Measurements from ENCODE around the gene ACSS3.

The ACSS3 gene

DNA sequence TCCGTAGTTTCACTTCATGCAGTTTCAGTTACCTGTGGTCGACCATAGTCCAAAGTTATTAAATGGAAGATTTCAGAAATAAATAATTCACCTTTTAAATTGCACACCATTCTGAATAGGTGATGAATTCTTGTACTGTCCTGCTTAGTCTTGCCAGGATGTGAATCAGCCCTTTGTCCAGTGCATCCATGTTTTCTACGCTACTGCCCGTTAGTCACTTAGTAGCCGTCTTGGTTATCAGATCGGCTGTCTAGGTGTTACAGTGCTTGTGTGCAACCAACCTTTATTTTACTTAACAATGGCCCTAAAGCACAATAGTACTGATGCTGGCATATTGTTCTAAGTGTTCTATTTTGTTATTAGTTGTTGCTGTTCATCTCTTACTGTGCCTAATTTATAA lies 146.7 kb downstream of the ACSS3 start:
- no peak for DNase-seq (ENCODE audit: low spot score)

DNA sequence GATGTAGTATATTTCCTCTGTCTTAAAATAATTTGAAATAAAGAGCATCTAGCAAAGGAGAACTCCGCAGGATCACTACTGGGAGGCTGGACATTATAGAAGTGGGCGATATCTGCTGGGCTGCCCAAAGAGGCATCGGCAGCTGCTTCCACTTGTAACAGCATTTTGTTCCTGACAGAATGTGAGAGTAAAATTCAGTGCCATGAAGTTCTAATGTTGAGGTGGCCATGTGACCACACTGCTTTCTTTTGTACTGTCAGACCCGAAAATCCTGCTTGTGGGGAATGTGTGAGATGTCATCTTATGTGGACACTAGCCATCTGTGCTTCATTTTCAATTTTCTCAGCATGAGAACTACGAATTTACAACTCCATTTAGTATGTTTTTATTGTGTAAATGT lies 151.9 kb downstream of the ACSS3 start:
- DNase-seq (ENCODE audit: low spot score), result no peak

DNA sequence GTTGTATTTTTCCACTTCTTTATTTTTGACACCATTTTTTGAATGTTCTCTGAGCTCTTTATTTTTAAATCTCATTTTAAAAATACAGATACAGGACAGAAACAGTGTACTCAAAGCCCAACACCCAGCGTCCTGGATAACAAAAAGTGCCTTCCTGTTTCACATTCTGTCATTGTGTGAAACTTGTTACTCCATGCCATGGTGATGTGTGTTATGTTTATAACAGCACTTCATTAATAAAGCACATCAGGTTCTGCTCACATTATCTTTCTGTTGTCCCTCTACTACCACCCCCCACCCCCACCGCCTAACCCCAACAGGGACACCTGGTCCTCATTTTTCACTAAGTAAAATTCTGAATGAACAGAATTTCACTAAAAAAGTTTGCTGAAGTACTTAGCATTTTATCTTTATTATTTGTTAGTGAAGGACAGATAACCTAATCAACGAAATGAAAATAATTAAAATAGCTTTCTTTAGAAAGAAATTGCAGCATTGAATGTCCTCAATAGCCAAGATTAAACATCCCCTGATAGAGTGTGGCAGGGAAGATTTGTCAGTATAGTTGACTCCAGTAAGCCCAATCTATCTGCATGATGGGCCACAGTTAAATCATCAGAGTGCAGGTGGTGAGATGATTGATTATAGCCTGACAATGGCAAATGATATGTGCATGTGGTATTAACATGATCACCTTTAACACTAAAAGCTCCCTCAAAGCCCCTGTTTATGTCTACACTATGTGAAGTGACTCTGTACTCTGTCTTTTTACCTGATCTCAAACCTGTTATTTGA lies 153.9 kb downstream of the ACSS3 start:
- no peak for DNase-seq (ENCODE audit: low spot score)

DNA sequence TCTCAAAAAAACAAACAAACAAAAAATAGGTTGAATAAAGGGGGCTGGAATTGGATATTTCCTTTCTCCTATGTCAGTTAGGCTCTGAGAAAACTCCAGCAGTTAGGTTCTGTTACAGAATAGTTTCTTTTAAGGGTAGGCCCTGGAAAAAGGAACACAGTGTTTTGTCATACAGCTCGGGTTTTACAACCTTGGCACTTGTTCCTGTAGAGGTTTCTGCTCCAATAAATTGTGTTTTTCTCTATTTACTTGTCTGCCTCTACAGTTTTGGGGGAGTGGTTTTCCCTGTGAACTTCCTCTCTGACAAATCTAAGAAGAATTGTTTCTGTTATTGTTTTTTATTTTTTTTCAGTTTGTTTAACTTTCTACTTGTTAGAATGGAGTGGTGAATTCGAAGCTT lies 167.6 kb downstream of the ACSS3 start:
- DNase-seq (ENCODE audit: low spot score), result no peak

DNA sequence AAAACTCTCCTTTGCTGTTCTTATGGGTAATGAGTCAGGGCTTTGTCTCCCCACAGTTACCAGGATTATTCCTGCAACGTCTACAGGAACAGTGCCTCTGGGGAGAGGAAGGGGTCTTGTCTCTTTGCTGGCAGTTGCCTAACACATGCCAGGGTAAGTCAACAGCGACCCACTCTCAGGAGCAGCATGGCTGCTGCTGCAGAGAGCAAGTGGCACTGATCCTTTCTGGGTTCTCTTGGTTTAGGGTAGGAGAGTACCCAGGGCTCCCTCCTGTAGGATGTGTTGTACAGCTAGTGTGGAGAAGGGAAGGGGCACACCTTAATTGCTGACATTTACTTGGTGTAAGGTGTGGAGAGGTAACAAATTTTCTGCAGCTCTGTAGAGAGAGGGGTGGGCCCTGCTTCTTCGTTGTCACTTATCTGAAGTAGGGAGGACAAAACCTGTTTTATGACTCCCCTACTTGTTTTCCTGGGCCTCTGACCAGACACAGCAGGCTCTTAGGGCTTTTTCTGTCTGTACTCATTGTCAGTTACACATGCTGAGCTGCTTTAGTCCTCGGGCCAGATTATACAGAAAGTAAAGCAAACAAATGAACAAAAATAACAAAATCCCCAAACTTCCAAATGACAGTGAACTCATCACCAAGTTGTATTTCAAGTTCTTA lies 168.2 kb downstream of the ACSS3 start:
- DNase-seq (ENCODE audit: low spot score), result no peak

DNA sequence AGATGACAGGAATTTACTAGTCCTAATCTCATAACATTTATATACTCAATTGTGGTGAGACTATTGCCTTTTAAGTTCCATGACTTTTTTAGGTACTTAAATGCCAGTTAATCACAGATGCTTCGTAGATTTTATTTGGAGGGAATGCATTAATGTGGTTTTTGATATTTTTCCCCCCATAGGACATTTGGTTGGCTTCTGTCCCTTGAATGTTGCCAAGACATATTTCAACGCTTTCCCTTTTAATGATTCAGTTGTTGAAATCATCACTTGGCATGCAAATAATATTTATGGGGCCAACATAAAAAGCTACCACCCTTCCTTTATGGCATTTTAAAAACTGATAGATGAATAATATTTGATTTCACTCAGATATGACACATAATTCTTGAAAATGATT lies 172.1 kb downstream of the ACSS3 start:
- DNase-seq (ENCODE audit: low spot score), result no peak

DNA sequence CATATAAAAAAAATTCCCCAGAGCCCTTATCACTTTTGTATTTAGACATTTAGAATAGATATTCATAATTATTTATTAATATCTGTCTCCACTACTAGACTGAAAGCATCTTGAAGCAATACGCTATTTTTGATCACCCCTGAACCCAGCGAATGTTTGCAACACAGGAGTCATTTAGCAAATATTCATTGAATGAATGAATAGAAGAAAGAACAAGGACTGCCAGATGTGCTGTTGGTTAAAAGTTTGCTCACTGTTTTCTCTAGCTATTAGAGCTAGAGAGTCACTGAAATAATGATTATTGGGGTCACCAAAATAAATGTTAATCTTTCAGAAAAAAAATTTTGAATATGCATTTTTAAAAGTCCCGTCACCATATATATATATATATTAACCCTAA lies 174.3 kb downstream of the ACSS3 start:
- no peak for DNase-seq (ENCODE audit: low spot score)

DNA sequence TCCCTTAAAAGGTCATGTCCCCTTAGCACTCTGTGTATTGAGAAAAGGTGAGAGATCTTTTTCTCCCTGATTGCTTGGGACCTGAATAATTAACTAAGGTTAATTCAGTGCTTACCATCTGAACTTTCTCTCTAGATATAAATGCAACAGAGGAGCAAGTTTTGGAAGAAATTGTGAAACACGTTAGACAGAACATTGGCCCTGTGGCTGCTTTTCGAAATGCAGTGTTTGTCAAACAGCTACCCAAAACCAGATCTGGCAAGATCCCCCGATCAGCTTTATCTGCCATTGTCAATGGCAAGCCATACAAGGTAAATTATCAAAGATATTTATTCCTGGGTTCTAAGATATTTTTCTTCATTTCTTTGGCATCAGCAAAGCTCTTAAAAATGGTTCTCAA lies 175.5 kb downstream of the ACSS3 start:
- DNase-seq (ENCODE audit: low spot score), result no peak

DNA sequence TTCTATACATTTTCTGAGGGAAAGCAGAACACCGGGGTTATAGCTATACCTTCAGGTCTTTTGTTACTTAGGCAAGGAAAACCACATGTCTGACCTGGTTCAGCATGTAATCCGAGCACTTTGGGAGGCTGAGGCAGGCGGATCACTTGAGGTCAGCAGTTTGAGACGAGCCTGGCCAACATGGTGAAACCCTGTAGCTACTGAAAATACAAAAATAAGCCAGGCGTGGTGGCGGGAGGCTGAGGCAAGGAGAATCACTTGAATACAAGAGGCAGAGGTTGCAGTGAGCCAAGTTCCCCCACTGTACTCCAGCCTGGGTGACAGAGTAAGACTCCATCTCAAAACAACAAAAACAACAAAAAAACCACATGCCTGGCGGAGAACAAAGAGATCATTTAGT lies 177.6 kb downstream of the ACSS3 start:
- no peak for DNase-seq (ENCODE audit: low spot score)

DNA sequence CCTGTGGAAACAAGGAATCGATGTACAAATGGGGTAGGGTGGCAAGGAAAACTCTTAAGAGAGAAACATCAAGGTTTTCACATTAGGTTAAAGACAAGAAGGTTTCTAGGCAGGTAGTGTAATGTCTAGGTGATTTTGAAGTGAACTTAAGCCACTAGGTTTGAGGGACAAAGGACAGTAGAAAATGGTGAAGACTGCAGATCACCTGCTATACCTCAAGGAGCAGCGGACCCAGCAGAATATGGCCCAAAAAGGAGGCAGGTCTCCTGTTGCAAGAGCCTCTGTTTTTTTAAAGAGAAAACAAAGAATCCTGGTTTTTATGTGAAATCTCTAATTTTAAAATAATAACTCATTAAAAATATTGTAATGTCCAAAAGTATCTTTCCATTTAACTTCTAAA lies 178.1 kb downstream of the ACSS3 start:
- DNase-seq (ENCODE audit: low spot score), result no peak

DNA sequence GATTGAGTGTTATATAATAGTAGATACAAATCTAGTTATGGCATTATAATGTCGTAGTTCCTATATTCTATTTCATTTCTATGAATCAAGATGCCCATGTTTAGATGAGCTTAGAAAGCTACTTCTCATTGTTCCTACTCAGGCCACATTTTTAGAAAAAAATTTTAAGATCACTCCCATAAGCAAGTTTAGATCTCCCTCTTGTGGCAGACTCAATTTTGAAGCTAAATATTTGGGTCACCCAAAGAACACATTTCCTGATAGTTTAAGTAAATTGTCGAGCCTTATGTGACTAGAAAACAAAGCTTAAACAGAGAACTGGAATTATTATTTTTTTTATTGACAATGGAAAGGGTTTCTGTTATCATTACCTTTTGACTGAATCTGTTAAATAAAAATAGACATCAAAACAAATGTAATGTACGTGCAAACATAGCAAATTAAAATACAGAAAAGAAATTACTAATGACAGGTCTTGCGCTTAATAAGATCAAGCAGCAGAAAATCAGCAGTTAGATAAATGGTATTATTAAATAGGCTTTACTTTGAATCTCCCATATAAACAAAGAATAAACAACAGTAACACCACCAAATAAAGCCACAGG lies 180.2 kb downstream of the ACSS3 start:
- peak; percentile 25 for DNase-seq (ENCODE audit: low spot score)

DNA sequence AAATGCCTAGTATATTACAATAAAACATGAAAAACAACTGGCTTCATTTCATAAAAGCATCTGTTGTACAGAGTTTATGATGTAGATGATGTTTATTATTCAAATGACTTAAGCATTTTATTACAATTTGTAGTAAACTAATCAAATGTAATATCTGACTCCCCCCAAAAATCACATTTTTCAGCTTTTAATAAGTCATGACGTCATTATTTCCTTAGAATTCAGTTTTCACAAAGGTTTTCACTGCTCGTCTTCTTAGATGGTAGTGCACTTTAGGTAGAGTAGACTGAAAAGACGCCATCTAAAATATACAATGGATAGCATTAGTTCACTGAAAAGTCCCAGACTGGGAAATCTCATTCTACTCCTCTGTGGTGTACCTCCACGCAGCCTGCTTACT lies 181.5 kb downstream of the ACSS3 start:
- DNase-seq (ENCODE audit: low spot score), result no peak

DNA sequence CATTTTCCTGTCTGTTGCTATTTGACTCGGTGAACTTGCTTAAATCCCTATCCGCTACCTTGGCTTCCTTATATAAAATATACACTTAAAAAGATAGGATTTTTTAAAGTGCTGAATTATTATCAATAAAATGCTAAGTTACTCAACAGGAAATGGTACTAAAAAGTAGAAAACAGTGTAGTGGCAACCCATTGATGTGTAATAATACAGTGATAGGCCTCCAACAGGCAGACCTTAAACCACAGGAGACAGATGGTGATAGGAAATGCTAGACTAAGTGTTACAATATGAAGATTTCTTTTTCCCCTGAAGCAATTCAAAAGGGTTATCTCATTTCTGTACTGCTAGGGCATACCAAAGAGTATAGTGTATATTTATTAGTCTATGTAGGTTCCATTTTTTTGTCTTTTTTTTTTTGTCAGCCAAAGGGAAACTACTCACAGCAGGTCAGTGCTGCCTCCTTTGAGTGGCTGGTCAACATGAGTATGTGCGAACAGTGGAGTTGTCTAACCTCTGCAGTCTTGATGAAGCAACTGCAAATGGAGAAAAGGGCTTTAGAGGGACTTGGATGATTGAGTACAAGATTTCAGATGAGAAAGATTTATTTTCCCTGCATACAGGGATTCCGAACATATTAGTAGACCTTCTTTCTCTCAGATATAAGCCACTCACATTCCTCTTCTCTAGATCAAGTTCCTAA lies 183.8 kb downstream of the ACSS3 start:
- DNase-seq (ENCODE audit: low spot score), result no peak

DNA sequence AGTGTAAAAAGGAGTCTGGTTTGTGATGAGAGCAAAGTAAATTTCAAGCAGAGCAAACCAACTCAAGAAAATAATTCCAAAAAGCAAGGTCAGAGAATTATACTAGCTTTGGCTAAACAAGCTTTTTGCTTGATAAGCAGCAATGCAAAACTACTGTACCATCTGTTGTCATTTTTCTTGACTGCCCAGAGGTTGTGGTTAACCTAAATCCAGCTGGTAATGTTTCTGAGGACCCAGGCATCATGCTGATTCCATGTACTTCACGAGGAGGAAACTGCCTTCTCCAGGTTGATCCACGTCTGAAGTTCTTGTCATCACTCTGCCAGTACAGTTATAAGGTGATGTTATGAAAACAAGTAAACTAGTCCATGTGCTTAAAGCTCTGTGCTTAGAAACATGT lies 185.2 kb downstream of the ACSS3 start:
- no peak for DNase-seq (ENCODE audit: low spot score)

DNA sequence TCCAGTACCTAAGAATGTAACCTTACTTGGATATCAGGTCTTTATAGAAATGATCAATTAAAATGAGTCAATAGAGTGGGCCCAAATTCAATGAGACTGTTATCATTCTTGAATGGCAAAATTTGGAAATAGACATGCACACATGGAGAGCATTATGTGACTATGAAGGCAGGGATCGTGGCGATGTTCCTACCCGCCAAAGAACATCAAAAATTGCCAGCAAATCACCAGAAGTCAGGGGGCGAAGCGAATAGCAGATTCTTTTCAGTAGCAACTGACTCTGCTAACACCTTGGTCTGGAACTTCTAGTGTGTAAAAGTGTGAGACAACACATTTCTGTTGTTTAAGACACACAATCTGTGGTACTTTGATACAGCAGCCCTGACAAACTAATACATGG lies 192.5 kb downstream of the ACSS3 start:
- no peak for DNase-seq (ENCODE audit: low spot score)

DNA sequence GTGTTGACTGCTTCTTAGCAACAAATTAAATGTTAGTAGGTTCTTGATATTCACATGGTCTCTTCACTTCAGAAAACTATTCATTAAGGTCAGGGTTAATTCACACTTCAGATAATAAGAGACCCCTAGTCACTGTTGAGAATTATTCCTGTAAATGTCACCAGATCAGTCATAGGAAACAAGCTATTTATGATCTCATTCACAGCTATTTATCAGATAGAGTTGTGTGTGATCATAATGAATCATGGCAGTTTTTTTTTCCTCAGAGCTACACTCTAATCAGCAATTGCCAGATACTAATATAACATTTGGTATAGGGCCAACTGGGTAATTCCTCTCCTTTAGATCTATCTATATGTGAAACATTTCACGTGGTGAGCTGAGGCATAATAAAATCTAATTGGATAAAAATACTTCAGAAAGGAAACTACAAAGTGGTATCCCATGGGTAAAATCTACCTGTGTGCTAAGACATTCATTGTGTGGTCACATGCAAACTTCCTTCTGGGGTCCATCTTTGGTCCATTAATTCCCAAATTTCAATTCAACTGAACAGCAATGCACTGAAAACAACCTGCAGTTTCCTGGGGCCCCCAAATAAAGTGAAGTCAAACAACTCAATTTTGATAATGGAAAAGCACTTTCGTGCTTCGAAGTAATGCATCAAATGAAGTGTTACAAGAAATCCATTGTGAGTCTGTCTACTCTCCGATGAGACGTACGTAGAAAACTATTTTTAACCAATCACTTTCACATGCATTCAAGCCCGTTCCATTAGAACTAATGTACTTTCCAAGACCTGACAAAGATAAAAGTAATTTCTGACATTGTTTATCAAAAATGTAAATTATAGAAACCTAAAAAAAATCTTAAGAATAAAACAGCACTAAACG lies 197.0 kb downstream of the ACSS3 start:
- no peak for DNase-seq (ENCODE audit: low spot score)

DNA sequence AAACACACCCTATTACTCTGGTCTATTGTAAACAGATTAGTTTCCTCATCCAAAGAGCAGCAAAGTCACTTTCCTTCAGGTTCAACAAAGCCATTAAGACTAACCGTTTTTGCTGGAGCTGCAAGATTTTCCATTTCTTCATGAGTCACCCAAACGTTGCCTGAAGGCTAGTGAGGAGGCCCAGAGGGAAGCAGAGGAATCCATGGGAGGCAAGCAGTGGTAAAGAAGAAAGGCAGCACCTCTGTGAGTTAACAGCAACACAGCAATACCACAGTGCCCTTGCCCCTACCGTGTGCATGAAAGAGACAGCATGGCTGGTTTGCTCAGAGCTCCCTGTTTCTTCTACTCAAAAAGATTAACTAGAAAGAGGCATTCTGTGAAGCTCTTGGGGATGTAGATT lies 206.3 kb downstream of the ACSS3 start:
- DNase-seq (ENCODE audit: low spot score), result no peak

DNA sequence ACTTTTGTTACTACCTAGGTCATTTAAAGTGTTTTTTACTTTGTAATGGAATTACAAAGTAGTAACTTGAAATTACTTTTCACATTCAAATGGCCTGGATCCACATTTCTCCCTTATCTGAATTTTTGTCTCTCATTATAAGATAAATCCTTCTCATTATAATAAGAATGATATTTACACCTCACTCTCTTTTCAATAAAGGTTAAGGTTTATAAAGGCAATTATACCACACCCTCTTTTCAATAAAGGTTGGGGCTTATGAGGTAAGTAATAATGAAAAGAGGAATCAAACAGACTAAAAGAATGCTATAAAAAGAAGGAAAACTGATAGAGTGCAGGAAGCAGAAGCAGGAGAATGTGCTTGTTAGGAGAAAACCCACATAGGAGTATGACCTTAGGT lies 210.8 kb downstream of the ACSS3 start:
- no peak for DNase-seq (ENCODE audit: low spot score)

DNA sequence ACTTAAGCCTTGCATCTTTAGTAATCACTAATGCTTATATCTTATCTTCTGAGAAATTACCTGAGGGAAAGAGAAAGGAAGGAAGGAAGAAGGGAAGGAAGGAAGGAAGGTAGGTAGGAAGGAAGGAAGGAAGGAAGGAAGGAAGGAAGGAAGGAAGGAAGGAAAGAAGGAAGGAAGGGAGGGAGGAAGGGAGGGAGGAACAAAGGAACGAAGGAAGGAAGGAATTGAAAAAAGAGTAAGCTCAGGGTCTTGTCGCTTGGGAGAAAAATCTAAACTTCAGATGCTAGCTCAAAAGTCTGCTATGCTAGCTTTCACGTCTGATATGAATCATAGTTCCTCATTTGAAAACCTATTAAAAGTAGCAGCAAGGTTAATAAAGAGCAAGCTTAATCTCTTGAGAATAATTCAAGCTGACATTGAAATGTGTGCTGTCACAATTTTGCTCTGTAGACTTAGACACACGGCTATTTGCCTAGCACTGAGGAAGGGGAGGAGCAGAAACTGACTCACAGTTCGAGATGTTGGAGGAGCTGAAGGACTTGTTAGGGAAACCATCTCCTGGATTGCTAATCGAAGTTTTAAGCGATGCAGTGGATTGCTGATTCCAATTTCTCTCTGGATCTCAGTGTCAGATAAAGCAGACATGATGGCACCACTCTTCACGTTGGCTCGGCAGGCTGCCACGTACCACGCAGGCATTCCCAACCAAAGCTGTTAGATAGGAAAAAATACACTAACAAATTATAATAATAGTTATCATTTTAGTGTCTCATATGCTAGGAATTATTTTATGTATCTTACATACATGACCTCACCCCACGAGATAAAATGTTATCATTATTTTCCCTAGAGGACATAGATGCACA lies 216.7 kb downstream of the ACSS3 start:
- DNase-seq (ENCODE audit: low spot score), result no peak

DNA sequence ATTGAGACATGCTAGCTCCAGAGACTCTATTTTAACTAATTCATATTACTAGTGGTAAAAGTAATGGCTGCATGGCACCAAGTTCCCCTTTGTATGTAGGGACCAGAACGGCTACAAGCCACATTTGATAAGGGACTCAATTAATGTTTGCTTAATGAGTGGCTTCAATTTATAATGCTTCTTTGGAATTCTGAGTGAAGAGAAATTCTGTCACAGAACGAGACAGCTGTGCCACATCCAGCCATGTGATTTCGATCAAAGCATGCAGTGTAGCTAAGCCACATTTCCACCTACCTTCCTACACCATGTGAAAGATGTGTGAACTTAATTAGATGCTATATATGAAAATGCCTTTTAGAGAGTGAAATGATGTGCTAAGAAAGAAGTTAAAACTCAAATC lies 217.4 kb downstream of the ACSS3 start:
- no peak for DNase-seq (ENCODE audit: low spot score)

All from D341Med (cell line).